ENCODE data around the gene MAP7D1. TPM values are rescaled to one million over a fixed set of nuclear protein-coding genes. Genes with fewer than 3 reads are reported as not detected.

MAP7D1 gene
- total RNA-seq, 1 donor, result 132 TPM

DNA sequence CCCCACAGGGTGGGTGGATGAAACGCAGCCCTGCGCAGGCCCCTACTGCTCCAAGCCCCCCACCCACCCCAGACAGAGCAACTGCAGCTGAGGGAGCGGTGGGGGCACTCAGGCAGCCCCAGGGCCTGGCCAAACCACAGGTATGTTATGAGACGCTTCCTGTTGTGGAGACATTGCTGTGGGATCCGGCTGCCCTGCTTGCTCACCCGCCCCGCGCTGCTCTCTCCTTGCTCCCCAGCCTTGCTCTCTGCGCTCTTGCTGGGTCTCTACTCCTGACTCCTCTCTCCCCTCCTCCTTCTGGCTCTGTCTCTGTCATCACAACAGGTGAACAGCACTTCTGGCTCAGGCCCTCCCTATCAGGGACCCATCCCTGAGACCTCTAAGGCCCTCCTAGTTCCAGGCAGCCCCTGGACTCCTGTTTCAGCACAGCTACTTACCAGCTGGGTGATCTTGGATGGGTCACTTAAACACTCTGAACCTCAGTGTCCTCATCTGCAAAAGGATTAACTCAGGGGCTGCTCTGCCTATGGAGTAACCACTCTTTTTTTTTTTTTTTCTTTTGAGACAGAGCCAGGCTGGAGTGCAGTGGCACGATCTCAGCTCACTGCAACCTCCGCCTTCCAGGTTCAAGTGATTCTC lies 46.8 kb upstream of the MAP7D1 start:
- DNase-seq (ENCODE audit: insufficient read length, low spot score, missing footprints), result peak; percentile 98
- peak overlapping the region; percentile 75 for H3K4me2 ChIP-seq (ENCODE audit: insufficient read depth, low read length)
- no peaks in the 10 kb centered on the region for H3K27me3 ChIP-seq (ENCODE audit: insufficient read depth, low read length)
- no peaks in the 10 kb centered on the region for H4K20me1 ChIP-seq (ENCODE audit: insufficient read depth, low read length)
- no peaks in the 10 kb centered on the region for H3K79me2 ChIP-seq (ENCODE audit: insufficient read depth, low read length)
- no peaks in the 10 kb centered on the region for H3K36me3 ChIP-seq (ENCODE audit: insufficient read depth, low read length)
- H3K4me1 ChIP-seq (ENCODE audit: insufficient read depth, low read length), result peaks cover 18% of the 10 kb centered on the region
- peak overlapping the region; percentile 79 for H3K27ac ChIP-seq (ENCODE audit: low read depth, low read length)
- H3K9me3 ChIP-seq (ENCODE audit: low read depth, low read length), result no peaks in the 10 kb centered on the region
- H2AFZ ChIP-seq (ENCODE audit: low read length), result peak overlapping the region; percentile 86
- TF ChIP-seq CTCF (IDR thresholded peaks at IDR 0.05; ENCODE audit: extremely low read depth, low read depth, low read length), result no peak
- H3K4me3 ChIP-seq (ENCODE audit: insufficient read depth, low read length), result peak overlapping the region; percentile 35

DNA sequence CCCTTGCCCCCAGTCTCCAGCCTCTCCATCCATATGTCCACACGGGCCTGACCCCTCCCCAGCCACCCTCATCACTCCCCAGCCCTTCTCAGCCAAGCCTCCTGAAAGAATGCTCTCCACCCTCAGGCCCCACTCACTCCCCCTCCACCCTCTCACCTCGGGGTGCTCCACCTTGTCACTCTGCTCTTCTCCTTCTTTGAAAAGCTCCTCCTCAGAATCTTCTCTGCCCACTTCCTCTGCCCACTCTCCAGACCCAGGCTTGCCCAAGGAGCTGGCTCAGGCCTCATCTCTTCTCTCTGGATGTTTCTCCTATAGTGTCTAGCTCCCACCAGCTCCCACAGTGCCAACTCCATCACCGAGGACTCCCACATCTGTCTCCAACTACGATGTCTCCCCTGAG lies 44.8 kb upstream of the MAP7D1 start:
- H3K27ac ChIP-seq (ENCODE audit: low read depth, low read length), result no peak overlapping the region

GRCh38 chr1:36112823-36113222 lies 43.1 kb upstream of the MAP7D1 start:
- DNase-seq (ENCODE audit: insufficient read length, low spot score, missing footprints), result peak; percentile 78
- no peaks in the 10 kb centered on the region for H3K27me3 ChIP-seq (ENCODE audit: insufficient read depth, low read length)

More for the DNA sequence above, 44.8 kb upstream of the MAP7D1 start:
- DNase-seq (ENCODE audit: insufficient read length, low spot score, missing footprints), result peak; percentile 49
- H2AFZ ChIP-seq (ENCODE audit: low read length), result no peak overlapping the region
- H4K20me1 ChIP-seq (ENCODE audit: insufficient read depth, low read length), result no peaks in the 10 kb centered on the region
- no peak overlapping the region for H3K4me3 ChIP-seq (ENCODE audit: insufficient read depth, low read length)
- H3K4me1 ChIP-seq (ENCODE audit: insufficient read depth, low read length), result peaks cover 32% of the 10 kb centered on the region
- no peak for TF ChIP-seq CTCF (IDR thresholded peaks at IDR 0.05; ENCODE audit: extremely low read depth, low read depth, low read length)
- H3K9me3 ChIP-seq (ENCODE audit: low read depth, low read length), result no peaks in the 10 kb centered on the region
- no peaks in the 10 kb centered on the region for H3K36me3 ChIP-seq (ENCODE audit: insufficient read depth, low read length)
- no peaks in the 10 kb centered on the region for H3K79me2 ChIP-seq (ENCODE audit: insufficient read depth, low read length)
- H3K27me3 ChIP-seq (ENCODE audit: insufficient read depth, low read length), result no peaks in the 10 kb centered on the region
- H3K4me2 ChIP-seq (ENCODE audit: insufficient read depth, low read length), result no peak overlapping the region

More at GRCh38 chr1:36112823-36113222, 43.1 kb upstream of the MAP7D1 start:
- no peaks in the 10 kb centered on the region for H3K36me3 ChIP-seq (ENCODE audit: insufficient read depth, low read length)
- no peak overlapping the region for H3K4me3 ChIP-seq (ENCODE audit: insufficient read depth, low read length)
- no peak overlapping the region for H2AFZ ChIP-seq (ENCODE audit: low read length)
- no peaks in the 10 kb centered on the region for H3K79me2 ChIP-seq (ENCODE audit: insufficient read depth, low read length)
- H3K4me1 ChIP-seq (ENCODE audit: insufficient read depth, low read length), result peaks cover 36% of the 10 kb centered on the region
- H3K9me3 ChIP-seq (ENCODE audit: low read depth, low read length), result no peaks in the 10 kb centered on the region
- TF ChIP-seq CTCF (IDR thresholded peaks at IDR 0.05; ENCODE audit: extremely low read depth, low read depth, low read length), result no peak
- no peak overlapping the region for H3K27ac ChIP-seq (ENCODE audit: low read depth, low read length)
- no peaks in the 10 kb centered on the region for H4K20me1 ChIP-seq (ENCODE audit: insufficient read depth, low read length)
- H3K4me2 ChIP-seq (ENCODE audit: insufficient read depth, low read length), result no peak overlapping the region

Data from osteoblast (primary cell).